ENCODE results near the gene NFIL3.

The NFIL3 gene

DNA sequence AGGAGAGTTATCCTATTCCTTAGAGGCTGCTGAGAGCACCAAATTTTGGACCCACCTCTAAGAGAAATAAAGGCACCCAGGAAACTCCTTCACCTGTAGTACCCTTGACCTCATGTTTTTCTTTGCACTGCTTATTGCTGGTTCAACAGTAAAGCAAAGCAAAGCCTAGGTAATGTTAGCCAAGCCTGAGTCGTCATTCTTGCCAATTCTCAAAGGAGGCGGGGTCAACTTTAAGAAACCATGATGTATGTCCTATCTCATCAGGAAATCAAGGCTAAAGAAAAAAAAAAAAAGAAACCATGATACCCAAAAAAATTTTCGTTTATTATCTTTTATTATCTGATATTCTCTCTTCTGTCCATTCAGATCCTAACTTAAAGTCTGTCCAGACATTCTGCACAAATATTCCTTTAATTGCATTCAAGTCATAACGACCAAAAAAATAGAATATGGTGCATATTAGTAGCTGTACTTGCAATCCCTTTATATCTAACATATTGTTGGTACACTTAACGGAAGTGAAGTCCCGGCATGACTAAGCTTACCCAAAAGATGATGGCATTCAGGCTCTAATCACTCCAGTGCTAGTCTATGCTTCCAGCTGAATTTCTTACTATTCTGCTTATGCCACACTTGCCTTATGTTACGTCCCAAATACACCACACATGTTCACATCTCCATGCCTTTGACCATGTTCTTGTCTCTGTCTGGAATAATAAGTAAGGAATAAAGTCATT is 63.7 kb downstream of the NFIL3 start:
- peak; percentile 7 for DNase-seq (ENCODE audit: low spot score)

DNA sequence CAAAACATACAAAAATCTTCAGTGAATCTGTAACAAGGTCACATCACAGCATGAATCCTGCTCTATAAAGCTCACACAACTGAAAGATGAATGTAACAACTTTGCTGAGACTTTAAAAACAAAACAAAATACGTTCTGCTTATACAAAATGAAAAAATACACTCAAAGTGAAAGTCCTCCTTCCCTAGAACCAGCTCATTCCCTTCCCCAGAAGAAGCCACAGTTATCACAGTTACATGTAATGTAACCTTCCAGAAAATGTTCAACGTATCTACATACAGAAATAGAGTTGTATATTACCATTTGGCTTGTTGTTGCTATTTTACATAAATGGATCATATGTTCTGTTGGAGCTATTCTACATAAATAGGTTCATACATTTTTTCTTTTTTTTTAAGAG is 64.5 kb downstream of the NFIL3 start:
- DNase-seq (ENCODE audit: low spot score): peak; percentile 6
